ENCODE results near the gene NT5DC2.

Gene NT5DC2

DNA sequence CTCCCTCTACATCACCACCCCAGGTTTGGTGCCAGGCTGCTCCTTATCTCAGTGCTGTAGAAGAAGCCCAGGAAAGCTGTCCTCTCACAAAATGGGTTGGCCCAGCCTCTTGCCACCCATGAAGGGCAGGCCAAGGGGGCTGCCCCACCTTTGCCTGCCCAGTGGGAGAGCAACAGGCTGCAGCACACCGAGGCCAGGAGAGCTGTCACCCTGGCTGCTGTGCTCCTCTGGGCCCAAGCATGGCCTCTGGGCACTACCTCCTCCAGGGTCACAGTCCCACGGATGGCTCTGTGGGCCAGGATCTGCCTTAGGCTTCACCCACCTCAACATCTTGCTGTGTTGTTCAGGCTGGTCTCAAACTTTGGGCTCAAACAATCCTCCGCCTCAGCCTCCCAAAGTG is 44.9 kb downstream of the NT5DC2 start:
- DNase-seq (ENCODE audit: low read depth in 2 of 2), result no peak

DNA sequence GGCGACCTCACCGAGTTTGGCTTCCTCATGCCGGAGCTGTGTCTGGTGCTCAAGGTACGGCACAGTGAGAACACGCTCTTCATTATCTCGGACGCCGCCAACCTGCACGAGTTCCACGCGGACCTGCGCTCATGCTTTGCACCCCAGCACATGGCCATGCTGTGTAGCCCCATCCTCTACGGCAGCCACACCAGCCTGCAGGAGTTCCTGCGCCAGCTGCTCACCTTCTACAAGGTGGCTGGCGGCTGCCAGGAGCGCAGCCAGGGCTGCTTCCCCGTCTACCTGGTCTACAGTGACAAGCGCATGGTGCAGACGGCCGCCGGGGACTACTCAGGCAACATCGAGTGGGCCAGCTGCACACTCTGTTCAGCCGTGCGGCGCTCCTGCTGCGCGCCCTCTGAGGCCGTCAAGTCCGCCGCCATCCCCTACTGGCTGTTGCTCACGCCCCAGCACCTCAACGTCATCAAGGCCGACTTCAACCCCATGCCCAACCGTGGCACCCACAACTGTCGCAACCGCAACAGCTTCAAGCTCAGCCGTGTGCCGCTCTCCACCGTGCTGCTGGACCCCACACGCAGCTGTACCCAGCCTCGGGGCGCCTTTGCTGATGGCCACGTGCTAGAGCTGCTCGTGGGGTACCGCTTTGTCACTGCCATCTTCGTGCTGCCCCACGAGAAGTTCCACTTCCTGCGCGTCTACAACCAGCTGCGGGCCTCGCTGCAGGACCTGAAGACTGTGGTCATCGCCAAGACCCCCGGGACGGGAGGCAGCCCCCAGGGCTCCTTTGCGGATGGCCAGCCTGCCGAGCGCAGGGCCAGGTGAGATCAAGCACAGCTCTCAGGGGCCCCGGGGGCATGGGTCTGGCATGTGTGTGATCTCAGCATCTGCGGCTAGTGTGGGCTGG is 45.6 kb downstream of the NT5DC2 start:
- DNase-seq (ENCODE audit: low read depth in 2 of 2), result no peak

DNA sequence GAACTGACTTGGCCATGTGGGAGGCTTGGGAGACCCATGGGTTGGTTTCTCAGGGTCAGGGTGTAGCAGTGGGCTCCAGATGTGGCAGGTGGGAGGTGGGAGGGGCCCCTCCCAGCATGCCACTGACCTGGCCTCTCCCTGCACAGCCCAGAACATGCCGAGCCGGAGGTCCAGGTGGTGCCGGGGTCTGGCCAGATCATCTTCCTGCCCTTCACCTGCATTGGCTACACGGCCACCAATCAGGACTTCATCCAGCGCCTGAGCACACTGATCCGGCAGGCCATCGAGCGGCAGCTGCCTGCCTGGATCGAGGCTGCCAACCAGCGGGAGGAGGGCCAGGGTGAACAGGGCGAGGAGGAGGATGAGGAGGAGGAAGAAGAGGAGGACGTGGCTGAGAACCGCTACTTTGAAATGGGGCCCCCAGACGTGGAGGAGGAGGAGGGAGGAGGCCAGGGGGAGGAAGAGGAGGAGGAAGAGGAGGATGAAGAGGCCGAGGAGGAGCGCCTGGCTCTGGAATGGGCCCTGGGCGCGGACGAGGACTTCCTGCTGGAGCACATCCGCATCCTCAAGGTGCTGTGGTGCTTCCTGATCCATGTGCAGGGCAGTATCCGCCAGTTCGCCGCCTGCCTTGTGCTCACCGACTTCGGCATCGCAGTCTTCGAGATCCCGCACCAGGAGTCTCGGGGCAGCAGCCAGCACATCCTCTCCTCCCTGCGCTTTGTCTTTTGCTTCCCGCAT is 46.4 kb downstream of the NT5DC2 start:
- no peak for DNase-seq (ENCODE audit: low read depth in 2 of 2)

DNA sequence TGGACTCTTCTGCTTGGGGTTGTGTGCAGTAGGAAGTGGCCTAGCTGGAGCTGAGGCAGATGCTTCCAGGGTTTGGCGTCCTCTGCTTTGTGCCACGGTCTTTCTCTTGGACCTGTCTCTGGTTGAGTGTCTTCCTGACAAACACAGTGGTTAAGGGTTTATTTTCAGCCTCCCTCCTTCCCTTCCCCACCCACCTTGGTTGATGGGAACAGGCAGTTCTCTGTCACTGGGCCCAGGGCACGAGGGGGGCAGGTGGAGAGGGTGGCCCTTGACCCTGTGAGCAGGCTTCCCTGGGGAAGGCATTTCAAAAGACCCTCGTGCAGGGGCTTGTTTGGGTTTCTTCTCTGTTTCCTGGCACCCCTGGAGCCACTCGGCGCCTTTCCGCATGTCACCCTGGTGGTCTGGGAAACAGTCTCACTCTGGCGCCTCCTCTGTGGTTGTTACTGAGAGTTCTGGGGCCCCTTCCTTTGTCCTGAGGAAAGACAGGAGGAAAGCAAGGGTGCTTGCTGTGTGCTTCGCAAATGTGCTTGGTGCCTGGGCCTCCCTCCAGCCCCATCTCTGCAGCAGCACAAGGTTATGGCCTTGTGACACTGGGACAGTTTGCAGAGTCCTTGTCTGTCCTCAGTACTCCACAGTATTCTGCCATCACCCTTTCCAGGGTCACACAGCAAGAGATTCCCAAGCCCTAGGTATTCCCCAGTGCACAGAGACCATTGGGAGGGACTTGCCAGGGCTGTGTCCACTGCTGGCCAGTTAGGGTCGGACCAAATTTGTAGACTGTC is 48.8 kb downstream of the NT5DC2 start:
- DNase-seq (ENCODE audit: low read depth in 2 of 2), result no peak

DNA sequence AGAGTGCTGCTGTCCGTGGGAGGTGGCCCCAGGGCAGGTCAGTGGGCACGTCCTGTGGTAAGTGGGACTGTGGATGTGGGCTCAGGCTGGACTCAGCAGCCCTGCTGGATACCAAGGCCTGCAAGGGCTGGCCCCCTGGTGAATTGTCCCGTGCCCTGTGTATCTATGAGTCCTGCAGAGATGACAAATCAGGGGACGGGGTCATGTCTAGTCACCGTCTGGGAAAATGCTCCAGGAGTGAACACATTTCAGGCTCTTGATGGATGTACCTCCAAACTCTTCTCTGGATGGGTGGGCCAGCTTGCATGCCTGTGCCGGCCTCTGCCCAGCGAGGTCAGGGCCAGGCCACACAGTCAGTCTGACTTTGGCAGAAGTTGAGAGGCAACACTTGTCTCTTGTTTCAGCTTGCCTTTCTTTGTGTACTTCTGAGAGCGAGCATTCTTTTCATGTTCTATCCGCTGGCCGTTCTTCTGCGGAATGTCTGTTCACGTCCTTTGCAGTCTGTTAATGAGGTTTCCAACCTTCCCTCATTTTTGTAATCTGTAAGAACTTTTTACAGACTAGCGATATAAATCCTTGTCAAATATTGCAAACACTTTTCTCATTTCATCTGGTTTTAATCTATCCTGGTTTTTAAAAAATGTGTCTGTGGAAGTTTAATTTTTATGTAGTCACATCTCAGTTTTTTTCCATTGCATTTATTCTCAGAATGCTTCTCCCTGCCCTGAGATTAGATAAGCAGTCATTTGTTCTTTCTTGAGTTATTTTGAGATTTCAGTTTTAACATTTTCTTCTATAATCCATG is 49.9 kb downstream of the NT5DC2 start:
- no peak for DNase-seq (ENCODE audit: low read depth in 2 of 2)

DNA sequence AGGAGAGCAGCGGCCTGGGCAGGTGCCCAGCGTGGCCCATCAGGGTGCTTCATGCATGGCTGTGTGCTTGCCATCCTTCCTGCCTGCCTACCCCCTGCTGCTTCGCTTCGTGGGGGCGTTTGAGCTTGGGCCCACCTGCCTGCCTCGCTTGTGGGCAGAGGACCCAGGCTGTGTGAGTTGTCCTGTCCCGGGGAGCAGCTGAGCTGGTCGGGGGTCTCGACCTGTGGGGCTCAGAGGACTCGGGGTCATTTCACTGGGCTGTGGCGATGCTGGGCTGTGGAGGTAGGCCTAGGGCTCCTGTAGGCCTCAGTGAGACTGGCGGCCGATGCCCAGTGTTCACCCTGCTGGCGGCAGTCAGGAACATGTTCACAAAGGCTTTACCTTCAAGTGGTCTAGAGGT is 50.6 kb downstream of the NT5DC2 start:
- DNase-seq (ENCODE audit: low read depth in 2 of 2), result no peak

DNA sequence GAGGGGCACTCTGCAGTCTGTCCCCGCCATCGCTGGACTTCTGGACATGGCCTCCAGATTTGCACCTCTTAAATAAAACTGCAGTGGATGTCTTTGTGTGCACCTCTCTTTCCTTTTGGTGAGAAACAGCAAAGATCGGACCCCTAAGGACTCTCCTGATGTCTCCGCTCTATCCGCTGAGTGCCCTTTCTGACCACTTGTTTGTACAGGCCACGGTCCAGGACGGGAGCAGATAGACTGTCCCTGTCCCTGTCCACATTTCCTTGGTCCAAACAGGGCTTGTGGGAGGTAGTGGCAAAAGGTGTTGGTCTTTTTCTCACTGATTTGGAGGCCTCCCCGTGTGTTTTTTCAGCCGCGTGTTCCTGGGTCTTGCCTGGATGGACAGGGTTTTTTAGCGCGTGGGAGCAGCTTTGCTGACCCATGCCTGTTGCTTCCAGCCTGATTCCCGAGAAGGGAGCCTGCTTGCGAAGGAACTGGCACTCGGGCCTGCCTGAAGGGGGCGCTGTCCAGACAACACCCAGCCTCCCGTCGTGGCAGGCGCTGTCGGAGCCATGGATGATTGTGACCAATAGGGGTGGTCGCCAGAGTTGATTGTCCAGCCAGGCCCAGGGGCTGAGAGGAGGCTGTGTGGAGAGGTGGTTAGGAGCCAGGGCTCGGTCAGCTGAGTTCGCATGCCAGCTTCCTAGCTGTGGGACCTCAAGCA is 51.7 kb downstream of the NT5DC2 start:
- no peak for DNase-seq (ENCODE audit: low read depth in 2 of 2)

DNA sequence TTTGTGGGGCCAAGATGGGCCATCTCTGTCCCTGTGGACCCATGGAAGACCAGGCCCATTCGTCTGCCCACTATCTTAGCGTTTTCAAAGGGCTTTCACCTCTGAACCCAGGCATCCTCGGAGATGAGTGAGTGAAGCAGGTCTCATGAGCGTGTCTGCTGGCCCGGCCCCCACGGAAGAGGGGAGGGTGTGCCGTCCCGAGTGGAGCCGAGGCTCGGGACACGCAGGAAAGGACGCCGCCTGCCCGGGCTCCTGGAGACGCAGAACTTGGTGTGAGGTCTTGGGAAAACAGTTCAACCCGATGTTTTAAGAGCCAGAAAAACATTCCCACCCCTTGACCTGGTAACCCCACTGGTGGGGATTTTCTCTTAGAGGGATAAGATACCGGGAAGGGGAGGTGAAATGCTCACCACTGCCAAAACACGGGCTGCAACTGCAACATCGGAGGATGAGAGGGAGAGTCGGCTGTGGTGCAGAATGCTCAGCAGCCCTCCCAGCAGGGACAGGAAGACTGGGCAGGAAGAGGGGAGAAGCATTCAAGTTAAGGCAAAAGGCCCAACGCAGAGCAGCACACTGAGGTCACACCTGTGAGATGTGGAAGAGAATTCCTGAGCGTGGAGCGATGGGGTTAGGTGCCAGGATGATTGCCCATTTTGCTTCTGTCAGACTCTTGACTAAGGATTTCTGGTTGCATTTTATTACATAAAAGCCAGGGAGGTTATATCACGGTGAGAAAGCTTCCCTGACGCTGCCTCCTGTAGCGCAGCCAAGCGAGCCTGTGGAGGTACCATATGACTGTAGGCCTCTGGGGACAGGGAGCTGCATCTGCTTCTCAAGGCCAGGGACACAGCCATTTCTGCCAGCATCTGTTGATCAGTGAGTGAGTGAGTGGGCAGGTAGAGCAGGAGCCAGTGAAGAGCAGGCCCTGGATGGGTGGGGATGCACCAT is 52.6 kb downstream of the NT5DC2 start:
- no peak for DNase-seq (ENCODE audit: low read depth in 2 of 2)

DNA sequence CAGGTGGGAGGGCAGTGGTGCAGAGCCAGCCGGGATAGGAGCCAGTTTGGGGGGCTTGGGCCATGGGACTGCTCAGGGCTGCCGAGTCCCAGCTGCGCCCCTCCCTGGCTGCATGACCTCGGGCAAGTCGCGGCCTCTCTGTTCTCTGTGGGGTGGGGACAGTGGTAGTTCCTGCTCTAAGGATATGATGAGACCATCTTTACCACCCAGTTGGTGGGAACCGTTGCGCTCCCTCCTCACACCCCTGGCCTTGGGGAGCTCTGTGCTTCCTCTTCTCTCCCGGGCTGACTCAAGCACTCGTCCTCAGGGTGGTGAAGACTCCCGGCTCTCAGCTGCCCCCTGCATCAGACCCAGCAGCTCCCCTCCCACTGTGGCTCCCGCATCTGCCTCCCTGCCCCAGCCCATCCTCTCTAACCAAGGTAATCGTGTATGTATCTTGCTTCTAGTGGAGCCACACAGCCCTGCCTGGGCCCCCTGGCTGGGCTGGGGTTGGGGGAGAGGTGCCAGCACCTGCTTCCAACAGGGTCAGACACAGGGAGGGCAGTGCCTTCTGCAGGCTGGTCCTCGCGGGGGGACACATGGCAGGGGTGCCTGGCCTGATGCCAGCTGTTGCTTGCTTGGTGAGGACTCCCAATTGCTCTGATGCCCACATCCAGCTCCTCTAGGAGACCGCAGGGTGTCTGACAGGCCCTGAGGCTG is 53.6 kb downstream of the NT5DC2 start:
- DNase-seq (ENCODE audit: low read depth in 2 of 2), result no peak

DNA sequence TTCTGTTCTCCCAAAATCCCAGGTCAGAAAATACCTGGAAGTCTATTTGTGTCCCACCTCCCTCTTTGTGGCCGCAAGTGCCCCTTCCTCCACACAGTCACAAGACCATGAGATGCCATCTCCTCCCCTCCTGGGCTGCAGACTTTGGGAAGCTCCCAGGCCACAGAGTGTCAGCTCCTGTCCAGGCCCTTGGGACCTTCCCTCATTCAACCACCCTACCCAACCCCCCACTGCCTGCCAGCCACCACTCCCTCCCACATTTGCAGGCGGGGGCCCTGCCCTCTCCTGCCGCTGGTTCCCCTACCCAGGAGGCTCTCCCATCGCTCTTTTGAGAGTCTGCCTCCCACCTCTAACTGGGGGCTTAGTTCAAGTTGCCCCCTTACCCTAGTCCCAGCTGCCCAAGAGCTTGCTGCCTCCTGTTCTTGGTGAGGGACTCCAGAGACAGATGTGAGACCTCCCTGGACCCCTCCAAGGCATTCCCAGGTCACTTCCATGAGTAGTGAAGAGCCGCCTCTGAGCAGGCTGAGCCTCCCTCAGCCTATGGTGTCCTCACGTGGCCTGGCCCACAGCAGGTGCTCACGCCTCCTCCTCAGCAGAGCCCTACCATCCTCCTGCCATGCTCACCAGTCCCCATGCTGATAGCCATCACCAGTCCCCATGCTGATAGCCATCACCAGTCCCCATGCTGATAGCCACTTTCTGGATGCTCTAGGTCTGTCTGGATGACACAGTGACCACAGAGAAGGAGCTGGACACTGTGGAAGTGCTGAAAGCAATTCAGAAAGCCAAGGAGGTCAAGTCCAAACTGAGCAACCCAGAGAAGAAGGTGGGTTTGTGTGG is 54.4 kb downstream of the NT5DC2 start:
- DNase-seq (ENCODE audit: low read depth in 2 of 2), result no peak

DNA sequence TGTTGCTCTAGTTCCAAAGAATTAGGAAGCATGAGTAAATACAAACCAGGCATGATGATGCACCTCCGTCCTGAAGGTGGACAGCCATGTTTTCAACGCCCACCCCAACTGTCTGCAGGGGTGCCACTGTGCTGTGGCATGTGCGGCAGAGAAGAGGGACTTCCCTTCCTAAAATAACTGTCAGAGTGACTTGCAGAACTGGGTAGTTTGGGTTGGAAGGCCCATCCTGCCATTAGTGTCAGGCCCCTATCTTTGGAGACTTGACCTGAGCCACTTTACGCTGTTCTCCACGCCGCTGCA is 55.9 kb downstream of the NT5DC2 start:
- DNase-seq (ENCODE audit: low read depth in 2 of 2), result no peak

DNA sequence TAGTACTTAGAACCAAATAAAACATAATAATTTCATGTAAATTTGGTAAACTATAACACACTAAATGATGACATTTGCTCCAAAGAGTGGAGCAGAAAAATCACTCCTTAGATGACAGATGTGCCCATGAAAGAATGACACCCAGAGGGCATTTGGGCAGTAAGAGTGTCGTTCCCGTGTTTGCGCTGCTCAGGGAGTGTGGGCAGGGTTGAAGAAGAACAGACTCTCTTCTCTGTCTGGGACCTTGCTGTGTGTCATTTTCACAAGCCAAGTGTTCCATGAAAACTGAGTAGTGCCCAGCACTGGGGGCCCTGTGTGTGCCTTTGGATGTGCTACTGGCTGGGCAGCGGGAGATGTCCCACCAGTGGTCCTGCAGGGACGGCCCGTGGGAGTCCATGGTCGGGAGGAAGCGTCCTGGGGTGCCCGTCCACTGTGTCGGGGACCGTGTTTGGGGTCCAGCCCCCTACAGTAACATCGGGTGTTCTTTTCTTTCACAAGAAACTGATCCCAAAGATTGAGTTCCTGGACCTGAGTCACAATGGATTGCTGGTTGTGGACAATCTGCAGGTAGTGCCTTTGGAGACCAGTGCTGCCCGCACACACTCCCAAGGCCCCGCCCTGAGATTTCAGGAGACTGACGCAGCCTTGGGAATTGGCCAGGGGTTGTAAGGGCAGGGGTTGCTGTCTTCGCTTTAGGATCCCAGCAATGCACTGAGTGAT is 56.4 kb downstream of the NT5DC2 start:
- DNase-seq (ENCODE audit: low read depth in 2 of 2), result no peak

All from stimulated activated CD4-positive, alpha-beta T cell treated with anti-CD3 and anti-CD28 coated beads, Interleukin-1b, Interleukin-23, amount 100 ng/mL, for 1 hour (primary cell).